Measurements from ENCODE around the gene SOST. TPM values are rescaled to one million over a fixed set of nuclear protein-coding genes. Genes with fewer than 3 reads are reported as not detected.
A peak's percentile ranks its signal among the peaks of the same experiment; 100 is the strongest.

Gene SOST
- total RNA-seq, 2 experiments from 2014 or later = not detected

GRCh38 chr17:43788540-43788939 lies 29.9 kb upstream of the SOST start:
- Mint-ChIP-seq H3K9me3 (ENCODE audit: low read depth) (no peaks in the 10 kb centered on the region), H3K36me3 (ENCODE audit: low read depth) (no peaks in the 10 kb centered on the region), H3K27ac (no peak overlapping the region), H3K4me3 (no peak overlapping the region), H3K27me3 (peaks cover 20% of the 10 kb centered on the region), H3K4me1 (peaks cover 4% of the 10 kb centered on the region)
- no peak for DNase-seq
- intact Hi-C loops (cut with DNase I, micrococcal nuclease) = no loop called here
- ATAC-seq = no peak
- CTCF ChIA-PET = interaction anchor here (0.9 to 1.4 kb wide), 2 partner anchors 19 to 22 kb away, joined by 3 to 4 read pairs; no protein-coding TSS in a partner anchor
- POLR2A ChIA-PET = no interaction called here

- DNase-seq (no peak), ATAC-seq (no peak)
- Mint-ChIP-seq H3K27me3 (peaks cover 19% of the 10 kb centered on the region), H3K4me3 (no peak overlapping the region), H3K27ac (no peak overlapping the region), H3K4me1 (peaks cover 4% of the 10 kb centered on the region), H3K9me3 (ENCODE audit: low read depth) (no peaks in the 10 kb centered on the region), H3K36me3 (ENCODE audit: low read depth) (no peaks in the 10 kb centered on the region)
- intact Hi-C loops (cut with DNase I, micrococcal nuclease) = loop anchor here in 1 of 2 experiments (2.0 kb wide), 1 partner anchor 59 kb away; the partner anchor contains the start of gene CD300LG
- POLR2A ChIA-PET = no interaction called here
- CTCF ChIA-PET = interaction anchor here (0.7 to 1.4 kb wide), 4 partner anchors 18 to 31 kb away, joined by 3 to 5 read pairs (median 4); no protein-coding TSS in a partner anchor
These were observed 29.1 kb upstream of the SOST start for GRCh38 chr17:43787728-43788127.

GRCh38 chr17:43784628-43785101 lies 26.1 kb upstream of the SOST start:
- peaks cover 31% of the 10 kb centered on the region for H3K27me3 Mint-ChIP-seq
- ATAC-seq = peak; percentile 68
- POLR2A ChIA-PET = no interaction called here

GRCh38 chr17:43784068-43784467 lies 25.5 kb upstream of the SOST start:
- ATAC-seq (no peak), DNase-seq (no peak)
- CTCF ChIA-PET = no interaction called here
- no peak overlapping the region for H3K27ac Mint-ChIP-seq
- no peaks in the 10 kb centered on the region for H3K9me3 Mint-ChIP-seq (ENCODE audit: low read depth)
- POLR2A ChIA-PET = no interaction called here
- H3K4me3 Mint-ChIP-seq = no peak overlapping the region
- no peaks in the 10 kb centered on the region for H3K36me3 Mint-ChIP-seq (ENCODE audit: low read depth)
- peaks cover 31% of the 10 kb centered on the region for H3K27me3 Mint-ChIP-seq
- intact Hi-C loops (cut with DNase I, micrococcal nuclease) = loop anchor here in 1 of 2 experiments (5.0 kb wide), 1 partner anchor 48 kb away; the partner anchor contains the start of gene MPP3
- H3K4me1 Mint-ChIP-seq = peaks cover 6% of the 10 kb centered on the region

More at GRCh38 chr17:43784628-43785101, 26.1 kb upstream of the SOST start:
- DNase-seq = no peak
- H3K27ac Mint-ChIP-seq = no peak overlapping the region
- H3K36me3 Mint-ChIP-seq (ENCODE audit: low read depth) = no peaks in the 10 kb centered on the region
- H3K9me3 Mint-ChIP-seq (ENCODE audit: low read depth) = no peaks in the 10 kb centered on the region
- no peak overlapping the region for H3K4me3 Mint-ChIP-seq
- intact Hi-C loops (cut with DNase I, micrococcal nuclease) = loop anchor here in 1 of 2 experiments (5.0 kb wide), 1 partner anchor 48 kb away; the partner anchor contains the start of gene MPP3
- CTCF ChIA-PET = no interaction called here
- H3K4me1 Mint-ChIP-seq = peaks cover 4% of the 10 kb centered on the region

GRCh38 chr17:43782913-43783680 lies 24.5 kb upstream of the SOST start:
- no peaks in the 10 kb centered on the region for H3K9me3 Mint-ChIP-seq (ENCODE audit: low read depth)
- no peak for ATAC-seq
- H3K36me3 Mint-ChIP-seq (ENCODE audit: low read depth) = no peaks in the 10 kb centered on the region
- ChIA-PET CTCF (interaction anchor here (1.0 to 1.5 kb wide), 2 partner anchors 17 to 23 kb away, joined by 4 to 6 read pairs; no protein-coding TSS in a partner anchor), POLR2A (no interaction called here)
- H3K27ac Mint-ChIP-seq = no peak overlapping the region
- intact Hi-C loops (cut with DNase I, micrococcal nuclease) = loop anchor here in 1 of 2 experiments (5.0 kb wide), 1 partner anchor 49 kb away; the partner anchor contains the start of gene MPP3
- peaks cover 31% of the 10 kb centered on the region for H3K27me3 Mint-ChIP-seq
- no peak for DNase-seq
- H3K4me1 Mint-ChIP-seq = peaks cover 7% of the 10 kb centered on the region
- H3K4me3 Mint-ChIP-seq = no peak overlapping the region

GRCh38 chr17:43780135-43780534 lies 21.5 kb upstream of the SOST start, which contains the start of gene CFAP97D1:
Gene CFAP97D1, plus strand, starts transcription at chr17:43780435. Its CDS starts 28 bp downstream, at chr17:43780463.
- intact Hi-C loops (cut with DNase I, micrococcal nuclease) = loop anchor here in 1 of 2 experiments (5.0 kb wide), 1 partner anchor 52 kb away; the partner anchor contains the start of gene MPP3
- ChIA-PET CTCF (interaction anchor here (0.7 to 1.4 kb wide), 3 partner anchors 13 to 149 kb away, joined by 4 to 5 read pairs (median 5); no protein-coding TSS in a partner anchor), POLR2A (no interaction called here)
- Mint-ChIP-seq H3K4me1 (peaks cover 12% of the 10 kb centered on the region), H3K9me3 (ENCODE audit: low read depth) (no peaks in the 10 kb centered on the region), H3K27me3 (peaks cover 31% of the 10 kb centered on the region), H3K36me3 (ENCODE audit: low read depth) (no peaks in the 10 kb centered on the region), H3K4me3 (peak within 1 kb of the TSS; percentile 77), H3K27ac (no peak within 1 kb of the TSS)
- no peak for ATAC-seq
- DNase-seq = no peak

- peak; percentile 40 for ATAC-seq
- Mint-ChIP-seq H3K36me3 (ENCODE audit: low read depth) (peaks cover 6% of the 10 kb centered on the region), H3K4me3 (peak overlapping the region; percentile 77), H3K27ac (no peak overlapping the region), H3K4me1 (peaks cover 9% of the 10 kb centered on the region), H3K27me3 (peaks cover 26% of the 10 kb centered on the region), H3K9me3 (ENCODE audit: low read depth) (no peaks in the 10 kb centered on the region)
- POLR2A ChIA-PET = interaction anchor here (0.6 kb wide), 1 partner anchor 26 kb away, joined by 4 read pairs; no protein-coding TSS in a partner anchor
- DNase-seq = no peak
- CTCF ChIA-PET = interaction anchor here (0.6 to 1.4 kb wide), 3 partner anchors 12 to 67 kb away, joined by 3 to 7 read pairs (median 5); no protein-coding TSS in a partner anchor
- intact Hi-C loops (cut with DNase I, micrococcal nuclease) = loop anchor here (1.0 to 5.0 kb wide), 11 partner anchors 53 to 1273 kb away; partner anchors contain the start of genes MPP3 (in 2 of the 2), DCAKD (in 1 of the 2), ETV4 (in 1 of the 2) and G6PC3 (in 1 of the 2)
These were observed 20.8 kb upstream of the SOST start for GRCh38 chr17:43779145-43780125.

GRCh38 chr17:43778337-43779144 lies 19.9 kb upstream of the SOST start, which contains the start of gene DUSP3:
Gene DUSP3, minus strand, starts transcription at chr17:43778977. Its CDS starts 53 bp downstream, at chr17:43778924.
- intact Hi-C loops (cut with DNase I, micrococcal nuclease) = loop anchor here in 1 of 2 experiments (1.0 to 5.0 kb wide), 11 partner anchors 54 to 1274 kb away; partner anchors contain the start of genes DCAKD, ETV4, G6PC3 and GPATCH8
- ChIA-PET POLR2A (interaction anchor here (0.6 kb wide), 1 partner anchor 27 kb away, joined by 4 read pairs; no protein-coding TSS in a partner anchor), CTCF (interaction anchor here (0.6 to 0.8 kb wide), 2 partner anchors 11 to 67 kb away, joined by 3 to 7 read pairs; no protein-coding TSS in a partner anchor)
- H3K27me3 Mint-ChIP-seq = peaks cover 19% of the 10 kb centered on the region
- H3K4me1 Mint-ChIP-seq = peaks cover 7% of the 10 kb centered on the region
- peak; percentile 85 for DNase-seq
- peak within 1 kb of the TSS; percentile 70 for H3K27ac Mint-ChIP-seq
- peaks cover 11% of the 10 kb centered on the region for H3K36me3 Mint-ChIP-seq (ENCODE audit: low read depth)
- H3K4me3 Mint-ChIP-seq = peak within 1 kb of the TSS; percentile 78
- no peaks in the 10 kb centered on the region for H3K9me3 Mint-ChIP-seq (ENCODE audit: low read depth)
- ATAC-seq = peak; percentile 98

GRCh38 chr17:43774304-43775250 lies 16.0 kb upstream of the SOST start:
- Mint-ChIP-seq H3K4me3 (no peak overlapping the region), H3K9me3 (ENCODE audit: low read depth) (no peaks in the 10 kb centered on the region), H3K36me3 (ENCODE audit: low read depth) (peaks cover 30% of the 10 kb centered on the region), H3K27ac (no peak overlapping the region), H3K4me1 (peaks cover 7% of the 10 kb centered on the region), H3K27me3 (no peaks in the 10 kb centered on the region)
- intact Hi-C loops (cut with DNase I, micrococcal nuclease) = loop anchor here in 1 of 2 experiments (5.0 kb wide), 3 partner anchors 298 to 1278 kb away; partner anchors contain the start of genes DCAKD and G6PC3
- DNase-seq = no peak
- ChIA-PET CTCF (interaction anchor here (2.0 to 2.7 kb wide), 2 partner anchors 8 to 80 kb away, joined by 8 to 28 read pairs; no protein-coding TSS in a partner anchor), POLR2A (no interaction called here)
- no peak for ATAC-seq

Measured in activated CD4-positive, alpha-beta T cell treated with anti-CD3 and anti-CD28 coated beads for 36 hours (primary cell).